Left lobe of liver (tissue), 2 donors: ENCODE results near the gene PDE4D. TPM values are rescaled to one million over a fixed set of nuclear protein-coding genes. Genes with fewer than 3 reads are reported as not detected.
"Not testable (repeated sequence)": the region's sequence is repeated elsewhere in the genome, so short reads cannot be mapped to it uniquely, and the experiment has no call there.

Source experiments
- ATAC-seq: fragments of 200-7000 bp; cut with Tn5 transposase; one replicate; pipeline ENCODE4 v1.9.1; 2020; ENCODE audit warnings: mild to moderate bottlenecking, moderate library complexity
- DNase-seq: peaks from one replicate; pipeline ENCODE4 v3.0.0-alpha.2; 2020; ENCODE audit warnings: low spot score
- total RNA-seq: library from RNA; stranded (reverse); gene quantifications from one replicate; pipeline ENCODE4 v1.2.1, GENCODE V29; 2021
- donor health status: DM: no; HTN: no; CAD: no; lungs with moderate emphysema.
- donor health status: DM: no; HTN: yes; CAD: no.

The PDE4D gene
- total RNA-seq, 1 donor from 2014 or later, result 2.4 TPM

- no peak for DNase-seq
- ATAC-seq, result no peak
Observed at GRCh38 chr5:58970766-58971165, 922.8 kb downstream of the PDE4D start.

- no peak for ATAC-seq
- DNase-seq, result no peak
Observed at GRCh38 chr5:58969795-58970194, 923.7 kb downstream of the PDE4D start.

GRCh38 chr5:58969253-58969652, 924.3 kb downstream of the PDE4D start:
- no peak for ATAC-seq
- DNase-seq, result no peak

GRCh38 chr5:58968350-58968749, 925.2 kb downstream of the PDE4D start:
- no peak for DNase-seq
- ATAC-seq, result no peak

GRCh38 chr5:58967597-58968281, 925.8 kb downstream of the PDE4D start:
- no peak for ATAC-seq

GRCh38 chr5:58965677-58966414, 927.7 kb downstream of the PDE4D start:
- no peak for ATAC-seq
- no peak for DNase-seq

More at GRCh38 chr5:58967597-58968281, 925.8 kb downstream of the PDE4D start:
- no peak for DNase-seq

GRCh38 chr5:58963821-58964220, 929.7 kb downstream of the PDE4D start:
- no peak for DNase-seq

GRCh38 chr5:58963361-58963760, 930.2 kb downstream of the PDE4D start:
- DNase-seq (no peak), ATAC-seq (no peak)

More at GRCh38 chr5:58963821-58964220, 929.7 kb downstream of the PDE4D start:
- ATAC-seq, result no peak

- ATAC-seq, result no peak
- no peak for DNase-seq
Observed at GRCh38 chr5:58961631-58962280, 931.8 kb downstream of the PDE4D start.

- no peak for ATAC-seq
- DNase-seq, result no peak
Observed at GRCh38 chr5:58958701-58959100, 934.8 kb downstream of the PDE4D start.

GRCh38 chr5:58953218-58953617, 940.3 kb downstream of the PDE4D start:
- not testable (repeated sequence) for ATAC-seq, DNase-seq

- ATAC-seq (no peak), DNase-seq (no peak)
Observed at GRCh38 chr5:58950224-58950623, 943.3 kb downstream of the PDE4D start.

- DNase-seq (no peak), ATAC-seq (no peak)
Observed at GRCh38 chr5:58946230-58946629, 947.3 kb downstream of the PDE4D start.

- ATAC-seq (no peak), DNase-seq (no peak)
Observed at GRCh38 chr5:58944221-58944620, 949.3 kb downstream of the PDE4D start.

GRCh38 chr5:58940446-58940845, 953.1 kb downstream of the PDE4D start:
- no peak for ATAC-seq

GRCh38 chr5:58939664-58940063, 953.9 kb downstream of the PDE4D start:
- ATAC-seq, result no peak
- no peak for DNase-seq

More at GRCh38 chr5:58940446-58940845, 953.1 kb downstream of the PDE4D start:
- no peak for DNase-seq

- ATAC-seq (no peak), DNase-seq (no peak)
Observed at GRCh38 chr5:58938563-58939424, 954.7 kb downstream of the PDE4D start.

GRCh38 chr5:58937031-58937681, 956.4 kb downstream of the PDE4D start:
- DNase-seq, result no peak
- no peak for ATAC-seq

GRCh38 chr5:58934629-58935097, 958.9 kb downstream of the PDE4D start:
- ATAC-seq (no peak), DNase-seq (no peak)
